ENCODE results near the gene DPH7.
"Not testable (repeated sequence)": the region's sequence is repeated elsewhere in the genome, so short reads cannot be mapped to it uniquely, and the experiment has no call there.

DPH7 gene

DNA sequence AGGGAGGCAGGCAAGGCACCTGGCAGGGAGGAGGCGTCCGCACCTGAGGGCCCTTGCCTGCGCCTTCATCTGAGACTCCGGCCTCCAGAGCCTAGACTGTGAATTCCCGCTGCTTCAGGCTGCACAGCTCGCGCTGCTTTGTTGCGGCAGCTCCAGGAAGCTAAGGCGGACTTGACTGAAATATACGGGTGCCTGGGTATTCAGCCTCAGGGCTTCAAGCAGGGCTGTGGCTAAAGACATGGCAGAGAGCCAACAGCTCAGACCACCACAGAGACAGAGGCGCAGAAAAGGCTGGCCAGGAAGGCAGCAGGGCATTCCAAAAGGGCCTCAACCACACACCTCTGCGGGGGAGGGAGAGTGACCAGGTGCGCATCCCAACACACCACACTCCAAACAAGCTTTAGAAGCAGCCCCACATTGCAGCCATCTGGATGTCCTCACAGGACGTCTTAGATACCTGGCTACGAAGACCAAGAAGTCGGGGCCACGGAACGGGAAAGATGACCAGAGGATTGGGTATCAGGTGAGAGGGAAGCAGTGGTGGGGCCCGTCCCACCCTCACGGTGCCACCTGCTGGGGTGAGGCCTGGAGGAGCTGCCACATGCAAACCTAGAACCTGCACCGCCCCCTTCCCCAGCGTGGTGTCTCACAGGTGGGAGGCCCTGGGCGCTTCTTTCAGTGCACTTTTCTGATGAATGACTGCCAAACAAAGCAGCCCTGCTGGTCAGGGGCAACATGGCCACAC, 1.7 kb upstream of the DPH7 start:
- DNase-seq, result no peak

GRCh38 chr9:137579259-137579604, 507 bp upstream of the DPH7 start:
- no peak for DNase-seq

DNA sequence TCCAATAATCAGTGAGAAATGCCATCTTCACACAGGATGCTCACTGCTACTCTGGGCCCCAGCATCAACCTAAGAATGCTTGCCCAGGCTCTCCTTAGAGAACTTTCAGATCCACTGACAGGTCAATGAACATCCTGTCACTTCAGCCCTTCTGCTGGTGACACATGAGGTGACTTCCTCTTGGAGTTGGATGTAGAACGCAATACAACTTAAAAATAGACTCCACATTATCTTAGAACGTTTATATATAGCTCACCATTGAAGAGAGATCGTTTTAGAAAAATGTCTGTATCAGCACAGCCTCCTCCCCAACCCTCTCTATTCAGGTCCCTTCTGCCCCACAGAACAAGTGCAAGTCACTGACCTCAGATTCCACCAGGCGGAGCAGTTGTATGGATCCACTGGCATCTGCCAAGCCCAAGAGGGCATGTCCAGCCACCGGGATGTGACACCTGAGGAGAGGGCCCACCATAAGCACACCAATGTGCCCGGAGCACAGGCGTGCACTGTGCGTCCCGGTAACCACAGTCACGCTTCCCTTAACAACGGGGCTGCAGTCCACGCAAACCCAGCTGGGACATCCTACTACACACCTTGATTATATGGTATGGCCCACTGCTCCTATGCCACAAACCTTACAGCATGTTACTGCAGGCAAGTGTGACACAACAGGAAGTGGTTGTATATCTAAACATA, 2.9 kb downstream of the DPH7 start:
- no peak for DNase-seq

GRCh38 chr9:137575364-137575715, 3.4 kb downstream of the DPH7 start:
- no peak for DNase-seq

DNA sequence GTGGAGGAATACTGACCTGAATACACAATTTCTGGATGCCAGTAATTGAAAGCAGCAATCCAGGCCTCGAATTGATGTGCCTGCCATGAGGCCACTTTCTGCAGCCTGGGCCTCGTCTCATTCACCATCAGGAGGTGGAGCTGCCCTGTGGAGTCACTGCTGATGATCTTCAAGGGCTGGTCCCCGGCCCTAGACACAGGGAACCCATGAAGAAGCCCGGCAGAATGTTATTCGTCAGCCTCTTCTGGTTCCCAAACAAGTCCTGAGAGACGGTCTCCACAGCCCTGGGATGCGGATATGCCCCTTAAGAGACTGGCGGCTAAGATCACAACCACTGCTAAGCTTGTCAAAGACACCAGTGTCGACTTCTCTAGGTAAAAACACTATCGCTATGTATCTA, 4.5 kb downstream of the DPH7 start:
- no peak for DNase-seq

DNA sequence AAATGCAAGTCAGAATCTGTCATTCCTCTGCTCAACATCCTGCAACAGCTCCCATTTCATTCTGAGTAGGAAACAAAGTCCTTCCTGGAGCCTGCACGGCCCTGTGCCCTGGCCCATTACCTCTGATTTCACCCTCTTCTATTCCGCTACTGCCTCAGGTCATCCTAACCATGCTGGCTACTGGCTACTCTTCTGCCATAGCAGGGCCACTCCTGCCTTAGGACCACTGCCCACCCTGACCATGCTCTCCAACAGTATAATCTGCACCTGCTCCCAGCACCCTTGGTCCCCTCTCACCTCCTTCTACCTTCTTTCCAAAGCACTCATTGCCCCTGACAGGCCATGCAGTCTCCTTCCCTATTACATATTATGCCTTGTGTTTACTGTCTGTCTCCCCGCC, 8.2 kb downstream of the DPH7 start:
- DNase-seq, result no peak

DNA sequence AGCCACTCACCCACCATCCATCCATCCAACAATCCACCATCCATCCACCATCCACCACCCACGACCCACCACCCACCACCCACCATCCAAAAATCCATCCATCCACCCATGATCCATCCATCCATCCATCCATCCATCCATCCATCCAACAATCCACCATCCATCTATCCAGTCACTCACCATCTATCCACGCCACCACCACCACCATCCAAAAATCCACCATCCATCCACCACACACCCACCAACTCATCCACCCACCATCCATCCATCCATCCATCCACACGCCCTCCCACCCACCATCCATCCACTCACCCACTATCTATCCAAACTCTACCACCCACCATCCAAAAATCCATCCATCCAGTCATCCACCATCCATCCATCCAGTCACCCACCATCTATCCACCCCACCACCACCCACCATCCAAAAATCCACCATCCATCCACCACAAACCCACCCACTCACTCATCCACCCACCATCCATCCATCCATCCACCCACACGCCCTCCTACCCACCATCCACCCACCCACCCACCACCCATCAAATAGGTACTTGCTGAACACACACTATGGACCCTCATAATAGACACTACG, 9.0 kb downstream of the DPH7 start:
- no peak for DNase-seq

GRCh38 chr9:137568445-137568844, 10.3 kb downstream of the DPH7 start:
- DNase-seq, result not testable (repeated sequence)

GRCh38 chr9:137564817-137565411, 13.8 kb downstream of the DPH7 start:
- DNase-seq, result no peak

- no peak for DNase-seq
Measured at GRCh38 chr9:137564134-137564533, 14.6 kb downstream of the DPH7 start.

GRCh38 chr9:137558127-137558526, 20.6 kb downstream of the DPH7 start:
- no peak for DNase-seq

DNA sequence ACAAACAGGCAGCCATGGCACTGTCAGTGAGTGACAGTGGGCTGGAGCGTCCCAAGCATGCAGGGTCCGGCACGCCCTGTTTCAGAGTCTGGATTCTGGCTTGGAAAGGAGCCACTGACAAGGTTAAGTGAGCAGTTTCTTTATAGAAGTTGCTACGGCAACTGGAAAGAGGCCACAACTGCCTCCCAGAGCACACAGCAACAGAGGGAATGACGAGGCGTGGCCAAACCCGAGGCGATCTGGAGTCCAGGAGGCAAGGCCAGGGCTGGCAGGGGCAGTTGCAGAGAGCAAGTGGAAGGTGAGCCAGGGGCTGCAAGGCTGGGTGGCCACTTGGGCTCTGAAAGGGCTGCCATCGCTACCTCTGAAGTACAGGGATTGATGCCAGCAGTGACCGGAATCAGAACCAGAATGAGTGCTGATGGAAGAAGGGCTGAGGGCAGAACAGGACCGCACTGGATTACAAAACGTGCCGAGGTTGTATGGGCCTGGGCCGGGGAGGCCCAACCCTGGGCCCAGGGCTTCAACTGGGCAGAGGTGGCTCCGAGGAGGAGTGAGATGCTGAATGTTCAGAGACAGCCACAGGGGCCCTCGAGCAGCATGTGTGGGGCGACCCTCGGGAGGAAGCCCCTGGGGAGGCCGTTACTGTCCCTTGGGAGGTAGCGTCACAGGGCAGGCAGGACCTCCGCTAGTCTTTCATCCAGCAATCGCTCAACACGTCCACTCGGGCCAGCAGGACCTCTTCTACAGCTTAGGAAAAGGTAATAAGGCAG, 22.5 kb downstream of the DPH7 start:
- no peak for DNase-seq

DNA sequence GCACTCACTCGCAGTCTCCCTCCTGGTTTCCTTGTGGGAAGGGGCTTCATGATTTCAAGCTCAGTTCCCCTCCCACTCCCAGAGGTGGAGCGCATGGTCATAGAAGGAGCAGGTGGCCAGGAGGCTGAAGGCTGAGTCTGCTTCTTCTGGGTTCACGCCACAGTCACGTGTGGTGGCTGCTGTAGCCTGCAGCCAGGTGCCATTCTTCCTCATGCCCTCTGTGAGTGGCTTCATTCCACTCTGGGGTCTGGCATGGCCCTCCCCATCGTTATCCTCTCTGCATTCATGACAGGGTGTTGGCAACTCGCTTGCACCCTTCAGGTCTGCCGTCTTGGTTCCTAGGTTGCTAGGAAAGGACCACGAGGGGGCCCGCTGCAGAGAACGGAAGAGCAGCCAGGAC, 23.5 kb downstream of the DPH7 start:
- DNase-seq, result no peak

DNA sequence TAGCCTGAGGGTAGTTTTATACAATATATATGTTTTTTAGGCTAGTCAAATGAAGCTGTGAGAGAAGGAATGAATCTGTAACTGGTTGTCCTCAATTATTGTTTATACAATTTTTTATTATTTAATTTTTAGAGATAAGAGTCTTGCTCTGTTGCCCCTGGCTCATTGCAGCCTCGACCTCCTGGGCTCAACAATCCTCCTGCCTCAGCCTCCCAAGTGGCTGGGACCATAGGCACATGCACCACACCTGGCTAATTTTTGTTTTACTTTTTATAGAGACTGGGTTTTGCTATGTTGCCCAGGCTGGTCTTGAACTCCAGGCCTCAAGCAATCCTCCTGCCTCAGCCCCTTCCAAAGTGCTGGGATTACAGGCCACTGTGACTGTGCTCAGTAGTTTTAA, 24.4 kb downstream of the DPH7 start:
- no peak for DNase-seq

GRCh38 chr9:137553654-137554053, 25.1 kb downstream of the DPH7 start:
- DNase-seq, result not testable (repeated sequence)

- no peak for DNase-seq
Measured at GRCh38 chr9:137552022-137552768, 26.5 kb downstream of the DPH7 start.

DNA sequence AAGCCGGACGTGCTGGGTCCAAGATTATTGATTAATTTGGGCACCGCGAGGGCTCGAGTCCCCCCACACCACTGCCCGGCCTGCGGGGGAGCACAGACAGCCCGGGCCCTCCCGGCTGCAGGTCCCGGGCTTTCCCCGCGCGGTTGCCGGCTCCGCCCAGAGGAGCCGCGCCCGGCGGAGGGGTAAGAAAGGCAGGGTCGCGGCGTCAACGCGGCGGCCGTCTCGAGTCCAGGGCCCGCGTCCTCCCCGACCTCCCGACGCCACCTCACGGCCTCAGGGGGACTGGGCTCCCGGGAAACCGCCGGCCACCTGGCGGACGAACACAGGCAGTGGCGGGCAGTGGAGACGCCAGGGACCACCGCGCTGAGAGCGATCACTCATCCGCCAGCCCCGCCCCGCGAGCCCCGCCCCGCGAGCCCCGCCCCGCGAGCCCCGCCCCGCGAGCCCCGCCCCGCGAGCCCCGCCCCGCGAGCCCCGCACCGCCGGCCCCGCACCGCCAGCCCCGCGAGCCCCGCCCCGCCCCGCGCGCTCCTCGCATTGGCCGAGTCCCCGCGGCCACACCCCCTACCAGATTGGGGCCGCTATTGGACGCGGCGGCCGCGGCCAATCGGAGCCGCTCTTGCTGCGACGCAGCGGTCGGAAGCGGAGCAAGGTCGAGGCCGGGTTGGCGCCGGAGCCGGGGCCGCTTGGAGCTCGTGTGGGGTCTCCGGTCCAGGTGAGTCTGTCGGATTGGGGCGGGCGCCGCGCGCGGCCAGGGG, 27.3 kb downstream of the DPH7 start, which contains the start of gene MRPL41:
Gene MRPL41, plus strand, starts transcription at position 616 of the 758 bp plus-strand sequence. CDS start 203 bp downstream, outside the sequence.
- DNase-seq, result peak; percentile 60

- not testable (repeated sequence) for DNase-seq
Measured at GRCh38 chr9:137550958-137551263, 27.8 kb downstream of the DPH7 start.

- peak; percentile 74 for DNase-seq
Measured at GRCh38 chr9:137550231-137550621, 28.5 kb downstream of the DPH7 start, which contains the start of gene PNPLA7. PNPLA7 (minus strand) TSS chr9:137550402; CDS start chr9:137550197, 205 bp downstream.

- DNase-seq, result no peak
Measured at GRCh38 chr9:137547687-137548543, 30.8 kb downstream of the DPH7 start.

DNA sequence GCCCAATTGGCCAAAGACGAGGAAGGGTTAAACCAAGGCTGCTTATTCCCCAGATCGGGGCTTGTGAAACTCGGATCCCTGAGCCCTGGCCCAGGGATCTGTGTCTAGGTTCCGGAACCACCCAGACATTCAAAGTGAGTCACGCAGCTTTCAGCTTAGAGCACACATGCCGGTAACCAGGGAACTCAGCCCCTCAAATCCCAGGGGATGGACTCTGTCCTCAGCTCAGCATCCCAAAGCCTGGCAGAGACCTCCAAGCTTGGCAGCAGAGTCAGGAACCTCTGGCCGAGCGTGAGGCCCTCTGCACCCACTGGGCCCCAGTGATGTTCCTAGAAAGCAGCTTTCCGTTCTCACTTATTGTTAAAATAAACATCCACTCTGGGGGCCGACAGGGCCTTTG, 33.6 kb downstream of the DPH7 start:
- no peak for DNase-seq
